Transverse colon (tissue), 4 donors: Measurements from ENCODE around the gene ATP23. TPM values are rescaled to one million over a fixed set of nuclear protein-coding genes. Genes with fewer than 3 reads are reported as not detected.

Experiments
- DNase-seq: peaks from one replicate; pipeline ENCODE4 v3.0.0-alpha.2; 2019
- H3K27ac ChIP-seq, 4 donors: fragments of 200-600 bp; sonication (generic); 2 replicates each; pipeline ENCODE4 v1.5.1; 2016 to 2018; ENCODE audit warnings: inconsistent platforms in 4 of 4
- H3K27me3 ChIP-seq: fragments of 200-600 bp; sonication (generic); 2 replicates; pipeline ENCODE4 v1.5.1; 2017; ENCODE audit warnings: inconsistent platforms
- H3K36me3 ChIP-seq, 4 donors: fragments of 200-600 bp; sonication (generic); 2 replicates each; pipeline ENCODE4 v1.5.1; 2017 to 2019; ENCODE audit warnings: inconsistent platforms in 4 of 4
- H3K4me1 ChIP-seq, 4 donors: fragments of 200-600 bp; sonication (generic); 2 replicates each; pipeline ENCODE4 v1.5.1; 2017 to 2020; ENCODE audit warnings: inconsistent platforms in 4 of 4
- H3K4me3 ChIP-seq, 4 donors: fragments of 200-600 bp; sonication (generic); 1 replicate in 1 of 4; 2 replicates in 3 of 4; pipeline versions ENCODE4 v1.5.1 to v1.6.1; 2017 to 2019; ENCODE audit warnings: inconsistent platforms in 4 of 4
- H3K9me3 ChIP-seq, 2 donors: fragments of 200-600 bp; sonication (generic); 2 replicates each; pipeline ENCODE4 v1.5.1; 2017 to 2019; ENCODE audit warnings: inconsistent platforms in 2 of 2
- CTCF ChIP-seq, 5 experiments: fragments of 200-600 bp in 3 of 5; fragments of 450-650 bp in 2 of 5; sonication (generic) in 3 of 5; IDR thresholded peaks; 1 replicate in 2 of 5; 2 replicates in 3 of 5; pipeline ENCODE4 v1.5.1; 2016 to 2017; ENCODE audit warnings: antibody characterized with exemption in 5 of 5, inconsistent platforms in 3 of 5, mild to moderate bottlenecking in 2 of 5, moderate library complexity in 1 of 5
- EP300 ChIP-seq: sonication (generic); formaldehyde crosslinking; IDR thresholded peaks from one replicate; pipeline ENCODE4 v1.6.1; 2017; ENCODE audit warnings: antibody characterized with exemption, low read depth
- POLR2A ChIP-seq: fragments of 450-650 bp; IDR thresholded peaks from one replicate; pipeline ENCODE4 v1.6.1; 2016; ENCODE audit warnings: antibody characterized with exemption, mild to moderate bottlenecking, moderate library complexity
- POLR2AphosphoS5 ChIP-seq, 3 donors: sonication (generic); formaldehyde crosslinking; IDR thresholded peaks; one replicate each; pipeline ENCODE4 v1.6.1; 2016; ENCODE audit warnings: antibody characterized with exemption in 3 of 3
- WGBS, 2 donors: methylation state at CpG; one replicate each; pipeline ENCODE4 v1.1.5; 2018; ENCODE audit warnings: low coverage in 1 of 2; 5-methylcytosine and 5-hydroxymethylcytosine counted together
- in situ Hi-C, 4 donors: fragments of 200-750 bp; cut with MboI; loops; one replicate each; pipeline versions ENCODE4 v1.15.0 to v1.15.1; 2017; ENCODE audit warnings: low sequenced_read_pairs in 3 of 4, low pct_ligation_motif_present in 1 of 4, low pct_unique_long_range_greater_than_20kb in 1 of 4
- intact Hi-C: fragments of 100-400 bp; cut with DNase I; formaldehyde crosslinking; loops from one replicate; pipeline ENCODE4 v1.15.1; 2023; ENCODE audit warnings: low total_unique reads
- total RNA-seq, 4 donors: library from RNA; depleted of rRNA; stranded (reverse); fragments of >200 nt; gene quantifications; one replicate each; pipeline ENCODE4 v1.1.0, GENCODE V29; 2016

ATP23 gene
- total RNA-seq, 4 donors from 2014 or later: 0.80 to 41.8 (median 24.5) TPM

GRCh38 chr12:57935839-57936512, 5.4 kb upstream of the ATP23 start:
- in situ Hi-C loops: no loop called here
- H3K9me3 ChIP-seq: no peaks in the 10 kb centered on the region
- H3K36me3 ChIP-seq: no peaks in the 10 kb centered on the region
- DNase-seq: peak; percentile 93
- no peaks in the 10 kb centered on the region for H3K27me3 ChIP-seq
- H3K4me3 ChIP-seq: peak overlapping the region; percentile 41 to 59 (median 48)
- intact Hi-C loops: no loop called here
- H3K27ac ChIP-seq: peak overlapping the region; percentile 55 to 89 (median 76)
- peaks cover 6 to 24% (median 13%) of the 10 kb centered on the region in 4 donors for H3K4me1 ChIP-seq
- 2 to 4% methylated on average over 12 to 29 of the region's 29 CpGs for WGBS, 2 donors
- TF ChIP-seq POLR2AphosphoS5 (IDR thresholded peaks at IDR 0.05): peak; percentile 21 to 82 (median 67)
- TF ChIP-seq POLR2A: peak; percentile 50
- no peak for TF ChIP-seq CTCF (IDR thresholded peaks at IDR 0.05)
- TF ChIP-seq EP300: no peak

GRCh38 chr12:57936513-57936883, 4.9 kb upstream of the ATP23 start:
- no peaks in the 10 kb centered on the region for H3K27me3 ChIP-seq
- in situ Hi-C loops: no loop called here

GRCh38 chr12:57939291-57939690, 2.1 kb upstream of the ATP23 start:
- H3K4me1 ChIP-seq: peaks cover 8 to 38% (median 26%) of the 10 kb centered on the region in 4 donors
- DNase-seq: no peak

More at GRCh38 chr12:57936513-57936883, 4.9 kb upstream of the ATP23 start:
- TF ChIP-seq POLR2A: no peak
- no peak for TF ChIP-seq POLR2AphosphoS5 (IDR thresholded peaks at IDR 0.05)
- no peak for TF ChIP-seq EP300
- no peak for TF ChIP-seq CTCF (IDR thresholded peaks at IDR 0.05)
- H3K9me3 ChIP-seq: no peaks in the 10 kb centered on the region
- intact Hi-C loops: no loop called here
- H3K4me3 ChIP-seq: peak overlapping the region in 3 of 4 donors; percentile 43 to 59 (median 54)
- WGBS, 2 donors: 43 to 50% methylated on average over 3 of the region's 3 CpGs
- peaks cover 7 to 24% (median 13%) of the 10 kb centered on the region in 4 donors for H3K4me1 ChIP-seq
- H3K27ac ChIP-seq: peak overlapping the region; percentile 55 to 89 (median 76)
- no peaks in the 10 kb centered on the region for H3K36me3 ChIP-seq
- DNase-seq: no peak

More at GRCh38 chr12:57939291-57939690, 2.1 kb upstream of the ATP23 start:
- intact Hi-C loops (no loop called here), in situ Hi-C loops (no loop called here)
- no peak for TF ChIP-seq POLR2AphosphoS5 (IDR thresholded peaks at IDR 0.05)
- no peak for TF ChIP-seq EP300
- no peak for TF ChIP-seq CTCF (IDR thresholded peaks at IDR 0.05)
- no peak for TF ChIP-seq POLR2A
- Histone ChIP-seq H3K4me3 (no peak overlapping the region), H3K36me3 (no peaks in the 10 kb centered on the region), H3K27ac (no peak overlapping the region), H3K9me3 (no peaks in the 10 kb centered on the region), H3K27me3 (no peaks in the 10 kb centered on the region)
- 69 to 77% methylated on average over 3 of the region's 3 CpGs for WGBS, 2 donors
